Measurements from ENCODE around the gene NT5DC4. TPM values are rescaled to one million over a fixed set of nuclear protein-coding genes. Genes with fewer than 3 reads are reported as not detected.

Gene NT5DC4
- total RNA-seq, 1 experiment from 2014 or later: not detected

DNA sequence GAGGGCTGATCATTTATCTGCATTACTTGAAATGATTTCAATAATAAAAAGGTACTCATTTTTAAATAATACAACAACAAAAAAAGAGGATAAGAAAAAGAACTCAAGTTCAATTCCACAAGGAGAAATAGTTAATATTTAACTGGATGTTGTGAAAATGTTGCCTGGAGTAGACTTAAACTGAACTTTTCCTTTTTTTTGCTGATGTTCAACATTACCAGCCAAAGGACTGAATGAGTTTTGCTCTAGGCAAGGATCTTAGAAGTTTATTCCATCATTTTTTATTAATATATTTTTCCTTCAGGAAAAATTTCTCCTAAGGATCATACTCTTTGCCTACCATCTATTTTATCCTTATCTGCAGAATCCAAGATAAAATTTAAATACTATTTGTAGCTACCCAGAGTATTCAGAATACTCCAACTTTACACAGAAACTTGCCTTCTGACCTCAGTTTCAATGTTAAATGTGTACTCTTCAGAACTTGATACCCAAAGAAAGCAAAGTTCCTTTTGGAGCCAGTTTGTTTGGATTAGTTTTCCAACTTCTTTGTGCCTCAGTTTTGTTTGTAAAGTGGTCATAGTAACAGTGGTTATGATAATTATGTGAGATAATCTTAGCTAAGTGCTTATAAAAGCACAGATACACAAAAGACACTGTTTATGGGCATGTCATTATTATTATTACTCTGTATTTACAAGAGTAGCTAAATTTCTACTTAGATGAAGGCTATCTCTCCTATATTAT is 30.8 kb downstream of the NT5DC4 start:
- no peaks in the 10 kb centered on the region for H3K27me3 Mint-ChIP-seq (ENCODE audit: insufficient read depth, unreplicated experiment)
- BruUV-seq (replicated peaks): no TSS peak
- peaks cover 7% of the 10 kb centered on the region for H3K36me3 Mint-ChIP-seq (ENCODE audit: insufficient read depth, unreplicated experiment)
- ChIA-PET CTCF (interaction anchor here (0.8 to 11.0 kb wide), 6 partner anchors 131 to 208 kb away, joined by 3 to 268 read pairs (median 8); no protein-coding TSS in a partner anchor), POLR2A (interaction anchor here (0.9 to 2.3 kb wide), 4 partner anchors 12 to 130 kb away, joined by 3 to 10 read pairs (median 4); no protein-coding TSS in a partner anchor)
- peaks cover 23% of the 10 kb centered on the region for H3K4me1 Mint-ChIP-seq (ENCODE audit: insufficient read depth, unreplicated experiment)
- TF ChIP-seq, protein P1, sequence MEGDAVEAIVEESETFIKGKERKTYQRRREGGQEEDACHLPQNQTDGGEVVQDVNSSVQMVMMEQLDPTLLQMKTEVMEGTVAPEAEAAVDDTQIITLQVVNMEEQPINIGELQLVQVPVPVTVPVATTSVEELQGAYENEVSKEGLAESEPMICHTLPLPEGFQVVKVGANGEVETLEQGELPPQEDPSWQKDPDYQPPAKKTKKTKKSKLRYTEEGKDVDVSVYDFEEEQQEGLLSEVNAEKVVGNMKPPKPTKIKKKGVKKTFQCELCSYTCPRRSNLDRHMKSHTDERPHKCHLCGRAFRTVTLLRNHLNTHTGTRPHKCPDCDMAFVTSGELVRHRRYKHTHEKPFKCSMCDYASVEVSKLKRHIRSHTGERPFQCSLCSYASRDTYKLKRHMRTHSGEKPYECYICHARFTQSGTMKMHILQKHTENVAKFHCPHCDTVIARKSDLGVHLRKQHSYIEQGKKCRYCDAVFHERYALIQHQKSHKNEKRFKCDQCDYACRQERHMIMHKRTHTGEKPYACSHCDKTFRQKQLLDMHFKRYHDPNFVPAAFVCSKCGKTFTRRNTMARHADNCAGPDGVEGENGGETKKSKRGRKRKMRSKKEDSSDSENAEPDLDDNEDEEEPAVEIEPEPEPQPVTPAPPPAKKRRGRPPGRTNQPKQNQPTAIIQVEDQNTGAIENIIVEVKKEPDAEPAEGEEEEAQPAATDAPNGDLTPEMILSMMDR (IDR thresholded peaks at IDR 0.05; ENCODE audit: unreplicated experiment): no peak
- intact Hi-C loops (cut with micrococcal nuclease): no loop called here
- H3K27ac Mint-ChIP-seq (ENCODE audit: low read depth, unreplicated experiment): peak overlapping the region; percentile 28
- no peak overlapping the region for H3K4me3 Mint-ChIP-seq (ENCODE audit: unreplicated experiment)
- DNase-seq (ENCODE audit: unreplicated experiment): no peak
- H3K9me3 Mint-ChIP-seq (ENCODE audit: unreplicated experiment): no peaks in the 10 kb centered on the region

DNA sequence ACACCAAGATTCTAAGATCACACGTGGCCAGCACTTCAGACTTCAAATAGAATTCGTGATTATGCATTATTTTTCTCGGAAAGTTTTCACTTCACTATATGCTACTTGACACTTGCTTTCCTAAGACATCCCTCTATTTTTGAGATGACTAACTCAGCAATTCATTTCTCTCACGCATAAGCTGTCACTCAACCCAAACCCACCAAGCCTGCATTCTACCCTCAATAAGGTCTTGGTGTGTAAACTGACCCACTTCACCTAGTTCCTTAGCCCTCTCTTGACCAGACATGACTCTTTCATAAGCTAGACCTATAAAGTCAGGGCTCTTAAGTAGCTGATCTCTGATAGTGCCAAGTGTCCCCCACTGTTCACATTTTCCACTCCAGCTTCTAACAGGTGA is 31.8 kb downstream of the NT5DC4 start:
- Mint-ChIP-seq H3K9me3 (ENCODE audit: unreplicated experiment) (no peaks in the 10 kb centered on the region), H3K36me3 (ENCODE audit: insufficient read depth, unreplicated experiment) (peaks cover 7% of the 10 kb centered on the region), H3K27ac (ENCODE audit: low read depth, unreplicated experiment) (peak overlapping the region; percentile 28), H3K4me1 (ENCODE audit: insufficient read depth, unreplicated experiment) (peaks cover 24% of the 10 kb centered on the region), H3K27me3 (ENCODE audit: insufficient read depth, unreplicated experiment) (no peaks in the 10 kb centered on the region), H3K4me3 (ENCODE audit: unreplicated experiment) (no peak overlapping the region)
- ChIA-PET CTCF (interaction anchor here (0.6 to 11.0 kb wide), 9 partner anchors 10 to 207 kb away, joined by 3 to 268 read pairs (median 4); no protein-coding TSS in a partner anchor), POLR2A (interaction anchor here (0.7 to 2.3 kb wide), 4 partner anchors 31 to 129 kb away, joined by 3 to 10 read pairs (median 4); no protein-coding TSS in a partner anchor)
- intact Hi-C loops (cut with micrococcal nuclease): no loop called here
- TF ChIP-seq, protein P1 (IDR thresholded peaks at IDR 0.05; ENCODE audit: unreplicated experiment): no peak
- DNase-seq (ENCODE audit: unreplicated experiment): no peak
- no TSS peak for BruUV-seq (replicated peaks)

DNA sequence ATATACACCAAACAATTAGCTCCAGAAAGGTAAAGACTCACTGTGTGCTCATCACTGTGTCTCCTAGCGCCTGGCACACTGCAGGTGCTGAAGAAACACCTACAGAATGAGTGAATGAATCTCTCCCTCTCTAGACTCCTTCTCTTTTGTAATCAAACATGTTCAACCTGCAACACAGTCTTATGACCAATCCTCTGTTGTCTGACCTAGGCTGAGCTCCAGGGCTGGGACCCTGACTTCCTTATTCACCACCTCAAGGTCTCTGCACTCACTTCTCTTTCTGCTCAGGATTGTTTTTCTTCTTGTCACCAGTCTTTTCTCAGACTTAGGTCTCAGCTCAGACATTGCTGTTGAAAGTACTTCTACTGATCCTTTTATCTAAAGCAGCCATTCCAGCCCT is 33.7 kb downstream of the NT5DC4 start:
- Mint-ChIP-seq H3K9me3 (ENCODE audit: unreplicated experiment) (no peaks in the 10 kb centered on the region), H3K27ac (ENCODE audit: low read depth, unreplicated experiment) (no peak overlapping the region), H3K36me3 (ENCODE audit: insufficient read depth, unreplicated experiment) (peaks cover 15% of the 10 kb centered on the region), H3K27me3 (ENCODE audit: insufficient read depth, unreplicated experiment) (no peaks in the 10 kb centered on the region), H3K4me3 (ENCODE audit: unreplicated experiment) (no peak overlapping the region), H3K4me1 (ENCODE audit: insufficient read depth, unreplicated experiment) (peaks cover 33% of the 10 kb centered on the region)
- ChIA-PET CTCF (interaction anchor here (0.6 to 11.0 kb wide), 6 partner anchors 12 to 444 kb away, joined by 4 to 268 read pairs (median 6); no protein-coding TSS in a partner anchor), POLR2A (interaction anchor here (0.6 to 1.2 kb wide), 3 partner anchors 60 to 137 kb away, joined by 3 read pairs; no protein-coding TSS in a partner anchor)
- intact Hi-C loops (cut with micrococcal nuclease): no loop called here
- TF ChIP-seq, protein P1 (IDR thresholded peaks at IDR 0.05; ENCODE audit: unreplicated experiment): no peak
- BruUV-seq (replicated peaks): no TSS peak
- DNase-seq (ENCODE audit: unreplicated experiment): no peak

DNA sequence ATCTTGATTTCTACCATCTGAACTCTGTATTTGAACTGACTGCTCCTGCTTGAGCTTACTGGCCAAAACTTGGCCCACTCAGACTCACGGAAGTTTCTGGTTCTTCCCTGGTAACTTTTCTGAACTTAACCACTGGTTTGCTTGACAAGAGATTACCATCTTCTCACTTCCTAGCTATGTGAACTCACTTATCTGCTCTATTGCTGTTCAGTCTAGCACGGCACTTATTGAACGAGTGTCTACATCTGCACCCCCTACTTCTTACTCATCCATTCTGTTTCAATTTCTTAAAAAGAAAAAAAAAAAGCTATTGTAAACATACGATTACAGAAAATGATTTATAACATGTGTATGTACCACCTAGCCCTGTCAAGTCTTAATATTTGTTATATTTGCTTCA is 34.6 kb downstream of the NT5DC4 start:
- POLR2A ChIA-PET: interaction anchor here (0.7 to 1.2 kb wide), 3 partner anchors 29 to 131 kb away, joined by 3 to 5 read pairs (median 4); partner anchors contain the start of gene IL1A
- peak overlapping the region; percentile 65 for H3K27ac Mint-ChIP-seq (ENCODE audit: low read depth, unreplicated experiment)
- H3K36me3 Mint-ChIP-seq (ENCODE audit: insufficient read depth, unreplicated experiment): peaks cover 15% of the 10 kb centered on the region
- DNase-seq (ENCODE audit: unreplicated experiment): no peak
- no TSS peak for BruUV-seq (replicated peaks)
- peaks cover 26% of the 10 kb centered on the region for H3K4me1 Mint-ChIP-seq (ENCODE audit: insufficient read depth, unreplicated experiment)
- H3K9me3 Mint-ChIP-seq (ENCODE audit: unreplicated experiment): no peaks in the 10 kb centered on the region
- intact Hi-C loops (cut with micrococcal nuclease): no loop called here
- H3K4me3 Mint-ChIP-seq (ENCODE audit: unreplicated experiment): no peak overlapping the region
- TF ChIP-seq, protein P1 (IDR thresholded peaks at IDR 0.05; ENCODE audit: unreplicated experiment): no peak
- no peaks in the 10 kb centered on the region for H3K27me3 Mint-ChIP-seq (ENCODE audit: insufficient read depth, unreplicated experiment)
- CTCF ChIA-PET: interaction anchor here (0.9 to 11.0 kb wide), 7 partner anchors 13 to 204 kb away, joined by 3 to 268 read pairs (median 5); no protein-coding TSS in a partner anchor

Measured in MCF 10A (cell line).